Measurements from ENCODE around the gene BEND4. TPM values are rescaled to one million over a fixed set of nuclear protein-coding genes. Genes with fewer than 3 reads are reported as not detected.

The BEND4 gene
- total and polyA plus RNA-seq, 5 experiments from 2014 or later: 0.07 to 0.85 (median 0.31) TPM

DNA sequence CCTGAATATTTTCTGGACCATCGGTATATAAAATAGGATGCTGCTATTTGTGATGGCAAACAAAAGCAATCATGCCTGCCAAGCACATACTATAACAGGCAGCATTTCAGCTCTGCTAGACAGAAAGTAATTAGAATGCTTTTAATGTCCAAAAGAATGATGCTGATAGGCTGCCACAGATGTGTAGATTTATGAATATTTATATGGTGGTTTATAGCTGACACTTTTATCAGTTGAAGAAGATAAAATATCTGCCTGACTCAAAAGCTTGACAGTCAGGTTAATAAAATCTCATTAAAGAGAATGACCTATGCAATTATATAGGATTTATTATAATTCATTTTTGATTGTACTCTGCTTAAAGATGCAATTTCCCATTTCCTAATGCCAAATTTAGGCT, 4.0 kb downstream of the BEND4 start:
- Mint-ChIP-seq H3K4me3 (no peak overlapping the region), H3K27ac (no peak overlapping the region), H3K9me3 (peaks cover 0 to 4% (median 0%) of the 10 kb centered on the region in 9 donors), H3K36me3 (peaks cover 0 to 4% (median 2%) of the 10 kb centered on the region in 3 donors), H3K27me3 (peaks cover 29 to 49% (median 38%) of the 10 kb centered on the region in 5 donors), H3K4me1 (peaks cover 6 to 22% (median 18%) of the 10 kb centered on the region in 4 donors)
- POLR2A ChIA-PET: no interaction called here
- no peak for ATAC-seq
- no peak for DNase-seq

DNA sequence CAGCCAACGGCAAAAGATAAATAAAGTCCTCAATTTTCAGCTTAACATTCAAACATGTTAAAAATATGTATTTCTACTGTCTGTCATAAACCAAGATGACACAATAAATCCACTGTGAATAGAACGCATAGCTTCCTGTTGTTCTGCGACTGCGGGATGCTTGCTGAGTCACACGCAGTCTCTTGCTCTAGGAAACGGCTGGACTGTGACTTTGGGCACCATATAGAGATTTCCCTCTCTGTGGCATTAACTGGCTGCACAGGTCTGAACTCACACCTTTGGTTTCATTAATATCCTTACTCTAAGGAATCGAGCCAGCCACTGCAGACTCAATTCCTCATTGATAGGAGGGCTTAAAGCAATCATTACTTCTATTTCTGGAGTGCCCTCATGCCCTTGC, 8.4 kb downstream of the BEND4 start:
- ATAC-seq: no peak
- no peak for DNase-seq
- H3K4me3 Mint-ChIP-seq: no peak overlapping the region
- no peaks in the 10 kb centered on the region for H3K9me3 Mint-ChIP-seq
- no peaks in the 10 kb centered on the region for H3K4me1 Mint-ChIP-seq
- no peaks in the 10 kb centered on the region for H3K36me3 Mint-ChIP-seq
- H3K27me3 Mint-ChIP-seq: peaks cover 5 to 19% (median 9%) of the 10 kb centered on the region in 5 donors
- POLR2A ChIA-PET: no interaction called here
- no peak overlapping the region for H3K27ac Mint-ChIP-seq

DNA sequence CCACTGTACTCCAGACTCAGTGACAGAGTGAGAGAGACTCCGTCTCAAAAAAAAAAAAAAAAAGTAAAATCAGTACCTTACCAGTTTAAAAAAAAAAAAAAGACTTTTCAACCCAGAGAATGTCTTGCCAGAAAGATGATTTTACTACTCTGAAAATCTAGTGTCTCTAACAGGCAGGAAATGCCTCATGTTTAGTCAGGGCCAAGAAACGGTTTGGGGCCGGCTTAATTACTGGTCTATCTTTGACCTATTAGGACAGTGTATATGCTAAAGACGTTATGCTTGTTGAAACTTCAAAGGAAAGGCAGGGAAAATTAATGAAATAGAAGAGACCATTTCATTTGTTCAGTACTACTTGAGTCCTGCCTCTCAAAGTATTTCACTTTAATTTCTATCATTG, 9.9 kb downstream of the BEND4 start:
- Mint-ChIP-seq H3K9me3 (no peaks in the 10 kb centered on the region), H3K27ac (no peak overlapping the region), H3K4me3 (no peak overlapping the region), H3K27me3 (peaks cover 5 to 22% (median 7%) of the 10 kb centered on the region in 5 donors), H3K4me1 (no peaks in the 10 kb centered on the region), H3K36me3 (no peaks in the 10 kb centered on the region)
- POLR2A ChIA-PET: no interaction called here
- ATAC-seq (no peak), DNase-seq (no peak)

DNA sequence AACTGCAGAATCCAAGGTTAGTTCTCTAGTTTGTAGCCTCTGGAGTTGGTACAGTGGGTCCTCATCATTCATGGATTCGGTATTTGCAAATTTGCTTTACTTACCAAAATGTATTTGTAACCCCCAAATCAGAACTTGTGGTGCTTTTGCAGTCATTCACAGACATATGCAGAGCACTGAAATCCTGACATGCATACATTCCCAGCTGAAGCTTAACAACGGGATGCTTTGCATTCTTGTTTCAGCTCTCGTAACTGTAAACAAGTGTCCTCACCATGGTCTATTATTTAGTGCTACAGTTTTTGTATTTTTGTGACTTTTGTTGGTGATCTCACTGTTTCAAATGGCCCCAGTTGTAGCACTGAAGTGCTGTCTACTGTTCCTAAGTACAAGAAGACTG, 16.1 kb downstream of the BEND4 start:
- Mint-ChIP-seq H3K27ac (no peak overlapping the region), H3K27me3 (peaks cover 0 to 15% (median 3%) of the 10 kb centered on the region in 5 donors), H3K4me1 (no peaks in the 10 kb centered on the region), H3K36me3 (no peaks in the 10 kb centered on the region), H3K4me3 (no peak overlapping the region), H3K9me3 (no peaks in the 10 kb centered on the region)
- DNase-seq (no peak), ATAC-seq (no peak)
- POLR2A ChIA-PET: no interaction called here

DNA sequence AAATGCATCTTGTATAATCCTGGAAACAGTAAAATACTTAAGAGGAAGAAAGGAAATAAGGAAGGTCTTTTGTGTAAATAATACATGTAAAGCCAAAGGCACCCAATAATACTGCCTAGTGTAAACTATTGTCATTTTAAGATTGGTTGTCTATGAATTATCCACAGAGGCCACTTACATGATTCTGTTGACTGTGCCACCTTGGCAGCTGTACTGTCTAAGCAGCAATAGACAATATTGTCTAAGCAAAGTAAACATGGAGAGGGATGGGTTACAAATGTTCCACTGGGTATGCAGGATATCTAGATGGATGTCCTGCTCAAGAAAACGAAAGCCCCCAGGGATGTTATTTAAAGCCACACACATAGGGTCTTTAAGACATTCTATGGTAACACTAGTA, 19.4 kb downstream of the BEND4 start:
- POLR2A ChIA-PET: no interaction called here
- Mint-ChIP-seq H3K9me3 (peaks cover 0 to 2% (median 0%) of the 10 kb centered on the region in 9 donors), H3K27me3 (peaks cover 0 to 18% (median 3%) of the 10 kb centered on the region in 5 donors), H3K36me3 (no peaks in the 10 kb centered on the region), H3K27ac (no peak overlapping the region), H3K4me3 (no peak overlapping the region), H3K4me1 (no peaks in the 10 kb centered on the region)
- no peak for DNase-seq
- ATAC-seq: no peak

DNA sequence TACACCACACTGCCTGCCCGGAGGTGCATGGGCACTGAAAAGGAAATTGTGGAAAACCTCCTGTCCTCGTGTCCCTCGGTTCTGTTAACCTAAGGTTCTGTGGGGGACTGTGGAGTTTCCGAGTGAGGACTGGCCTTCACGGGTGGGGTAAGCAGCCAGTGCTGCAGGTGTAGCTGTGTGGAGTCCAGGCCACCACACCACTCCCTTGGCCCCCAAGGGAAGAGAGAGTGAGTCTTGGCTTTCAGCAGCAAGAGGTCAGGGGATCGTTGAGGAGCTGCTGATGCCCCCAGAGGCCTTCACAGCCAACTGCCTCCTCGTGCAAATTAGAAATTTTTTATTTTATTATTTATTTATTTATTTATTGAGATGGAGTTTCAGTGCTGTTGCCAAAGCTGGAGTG, 20.4 kb downstream of the BEND4 start:
- no peak for ATAC-seq
- Mint-ChIP-seq H3K9me3 (peaks cover 0 to 2% (median 0%) of the 10 kb centered on the region in 9 donors), H3K36me3 (no peaks in the 10 kb centered on the region), H3K4me1 (no peaks in the 10 kb centered on the region), H3K27ac (no peak overlapping the region), H3K4me3 (no peak overlapping the region), H3K27me3 (peaks cover 0 to 13% (median 6%) of the 10 kb centered on the region in 5 donors)
- no peak for DNase-seq
- POLR2A ChIA-PET: no interaction called here

DNA sequence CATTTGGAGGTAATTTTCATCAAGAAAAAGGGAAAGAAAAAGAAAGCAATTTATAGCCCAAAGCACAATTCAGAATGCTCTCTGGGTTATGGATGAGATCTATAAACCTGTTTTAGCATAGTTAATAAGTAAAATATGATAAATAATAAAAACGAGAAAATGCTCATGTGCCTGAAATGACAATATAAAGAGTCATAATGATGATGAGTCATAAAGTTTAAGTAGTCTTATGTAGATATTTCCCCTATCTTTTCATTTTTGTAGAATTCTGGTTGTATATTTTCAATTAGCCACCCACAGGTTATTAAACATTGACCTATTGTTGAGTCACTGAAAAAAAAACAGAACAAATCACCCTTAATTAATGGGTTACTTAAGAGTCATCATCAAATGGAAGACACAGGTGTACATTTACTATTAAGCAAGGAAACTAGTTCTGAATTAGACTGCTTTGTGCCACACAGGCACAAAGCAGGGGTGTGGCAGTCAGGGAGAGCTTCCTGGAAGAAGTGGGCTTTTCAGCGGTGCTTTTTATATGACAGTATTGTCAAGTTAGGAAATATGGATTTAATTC, 29.3 kb downstream of the BEND4 start:
- Mint-ChIP-seq H3K27ac (no peak overlapping the region), H3K4me3 (no peak overlapping the region), H3K4me1 (peaks cover 0 to 2% (median 0%) of the 10 kb centered on the region in 4 donors), H3K27me3 (peaks cover 0 to 13% (median 3%) of the 10 kb centered on the region in 5 donors), H3K9me3 (peaks cover 0 to 2% (median 0%) of the 10 kb centered on the region in 9 donors), H3K36me3 (no peaks in the 10 kb centered on the region)
- ATAC-seq (no peak), DNase-seq (no peak)
- POLR2A ChIA-PET: no interaction called here

DNA sequence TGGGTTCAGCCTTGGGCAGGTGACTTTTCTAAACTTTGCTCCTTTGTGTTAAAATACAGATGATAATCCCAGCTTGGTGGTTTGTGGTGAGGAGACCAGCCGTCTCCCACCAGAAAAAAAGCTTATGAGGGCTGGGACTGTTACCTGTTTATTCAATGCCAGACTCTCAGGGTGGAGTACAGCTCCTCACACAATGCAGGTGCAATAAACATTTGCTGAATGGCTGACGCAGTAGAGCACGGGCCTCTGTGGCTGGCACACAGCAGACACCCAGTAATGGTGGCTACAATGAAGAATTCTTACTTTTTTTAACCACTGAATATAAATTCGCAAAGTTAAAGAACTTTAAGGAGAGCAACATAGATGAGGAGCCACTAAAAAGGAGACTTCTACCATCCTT, 30.2 kb downstream of the BEND4 start:
- Mint-ChIP-seq H3K4me1 (peaks cover 0 to 2% (median 0%) of the 10 kb centered on the region in 4 donors), H3K36me3 (no peaks in the 10 kb centered on the region), H3K27ac (no peak overlapping the region), H3K27me3 (peaks cover 0 to 17% (median 5%) of the 10 kb centered on the region in 5 donors), H3K9me3 (peaks cover 0 to 2% (median 0%) of the 10 kb centered on the region in 9 donors), H3K4me3 (no peak overlapping the region)
- DNase-seq (no peak), ATAC-seq (no peak)
- POLR2A ChIA-PET: no interaction called here

DNA sequence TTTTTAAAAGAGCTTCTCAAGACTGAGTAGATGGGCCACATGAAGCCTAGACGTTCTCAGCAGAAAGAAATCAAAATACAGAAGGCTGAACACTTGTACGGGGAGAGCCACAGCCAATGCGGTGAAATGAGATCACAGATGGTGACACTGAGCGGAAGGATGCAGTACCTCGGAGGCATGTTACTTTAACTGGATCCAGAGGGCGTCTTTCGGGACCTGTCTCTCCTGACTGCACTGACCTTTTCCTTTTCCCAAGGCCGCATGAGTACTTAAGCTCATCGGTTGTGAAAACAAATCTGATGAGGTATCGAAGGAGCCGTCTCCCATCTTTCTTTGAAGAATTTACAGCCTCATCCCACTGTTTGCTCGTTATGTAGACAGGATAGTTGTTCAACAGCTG, 32.6 kb downstream of the BEND4 start:
- DNase-seq (no peak), ATAC-seq (no peak)
- H3K27me3 Mint-ChIP-seq: peaks cover 3 to 21% (median 5%) of the 10 kb centered on the region in 5 donors
- peaks cover 0 to 2% (median under 1%) of the 10 kb centered on the region in 4 donors for H3K4me1 Mint-ChIP-seq
- H3K27ac Mint-ChIP-seq: no peak overlapping the region
- no peaks in the 10 kb centered on the region for H3K36me3 Mint-ChIP-seq
- POLR2A ChIA-PET: no interaction called here
- no peaks in the 10 kb centered on the region for H3K9me3 Mint-ChIP-seq
- H3K4me3 Mint-ChIP-seq: no peak overlapping the region

DNA sequence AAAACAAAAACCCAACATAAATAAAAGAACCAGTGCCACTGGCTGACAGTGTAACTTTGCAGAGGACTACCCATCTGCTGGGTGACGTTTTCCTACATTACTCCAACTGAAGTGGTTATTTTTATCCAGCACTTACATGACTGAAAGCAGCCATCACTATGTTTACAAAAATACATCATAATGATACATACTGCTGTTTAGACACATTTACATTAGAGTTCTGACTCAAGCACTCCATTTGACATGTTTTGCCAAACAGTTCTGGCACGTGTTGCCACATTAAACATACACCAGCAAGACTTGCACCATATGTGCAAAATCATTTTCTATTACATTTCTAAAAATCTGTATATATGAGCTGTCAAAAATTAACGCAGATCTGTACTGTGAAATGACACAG, 39.6 kb downstream of the BEND4 start:
- POLR2A ChIA-PET: no interaction called here
- Mint-ChIP-seq H3K27ac (no peak overlapping the region), H3K36me3 (peaks cover 0 to 6% (median 0%) of the 10 kb centered on the region in 3 donors), H3K4me1 (peaks cover 0 to 1% (median 0%) of the 10 kb centered on the region in 4 donors), H3K4me3 (no peak overlapping the region), H3K9me3 (peaks cover 0 to 10% (median 0%) of the 10 kb centered on the region in 9 donors), H3K27me3 (peaks cover 5 to 37% (median 10%) of the 10 kb centered on the region in 5 donors)
- no peak for DNase-seq
- ATAC-seq: no peak

DNA sequence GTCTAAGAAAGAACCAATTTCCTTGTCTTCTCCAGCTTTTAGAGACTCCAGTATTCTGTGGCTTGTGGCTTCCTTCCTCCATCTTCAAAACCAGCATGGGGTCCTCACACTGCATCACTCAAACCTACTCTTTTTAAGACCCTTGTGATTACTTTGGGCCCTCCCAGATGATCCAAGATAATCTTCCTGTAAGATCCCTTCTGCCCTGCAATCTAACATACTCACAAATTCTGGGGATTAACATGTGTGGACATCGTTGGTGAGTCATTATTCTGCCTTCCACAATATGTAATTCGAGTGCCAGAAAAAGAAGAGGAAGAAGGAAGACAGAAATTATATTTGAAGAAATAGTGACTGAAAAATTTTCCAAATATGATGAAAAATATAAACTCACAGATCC, 47.9 kb downstream of the BEND4 start:
- DNase-seq (no peak), ATAC-seq (no peak)
- peaks cover 0 to 19% (median 3%) of the 10 kb centered on the region in 9 donors for H3K9me3 Mint-ChIP-seq
- H3K36me3 Mint-ChIP-seq: peaks cover 0 to 12% (median 0%) of the 10 kb centered on the region in 3 donors
- H3K27ac Mint-ChIP-seq: no peak overlapping the region
- POLR2A ChIA-PET: no interaction called here
- H3K4me1 Mint-ChIP-seq: no peaks in the 10 kb centered on the region
- H3K27me3 Mint-ChIP-seq: peaks cover 0 to 12% (median 8%) of the 10 kb centered on the region in 5 donors
- H3K4me3 Mint-ChIP-seq: no peak overlapping the region

DNA sequence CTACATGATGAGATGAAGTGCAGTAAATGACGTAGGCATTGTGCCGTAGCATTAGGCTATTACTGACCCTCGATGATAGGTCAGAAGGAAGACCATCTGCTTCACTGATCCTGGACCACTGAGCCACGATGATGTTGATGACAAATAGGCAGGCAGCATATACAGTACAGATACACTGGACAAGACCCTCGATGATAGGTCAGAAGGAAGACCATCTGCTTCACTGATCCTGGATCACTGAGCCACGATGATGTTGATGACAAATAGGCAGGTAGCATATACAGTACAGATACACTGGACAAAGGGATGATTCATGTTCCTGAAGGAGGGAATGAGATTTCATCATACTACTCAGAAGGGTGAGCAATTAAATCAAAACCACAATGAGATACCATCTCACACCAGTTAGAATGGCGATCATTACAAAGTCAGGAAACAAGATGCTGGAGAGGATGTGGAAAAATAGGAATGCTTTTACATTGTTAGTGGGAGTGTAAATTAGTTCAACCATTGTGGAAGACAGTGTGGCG, 50.9 kb downstream of the BEND4 start:
- POLR2A ChIA-PET: no interaction called here
- DNase-seq (no peak), ATAC-seq (no peak)
- no peaks in the 10 kb centered on the region for H3K4me1 Mint-ChIP-seq
- H3K4me3 Mint-ChIP-seq: no peak overlapping the region
- H3K27ac Mint-ChIP-seq: no peak overlapping the region
- peaks cover 0 to 9% (median 3%) of the 10 kb centered on the region in 9 donors for H3K9me3 Mint-ChIP-seq
- H3K27me3 Mint-ChIP-seq: peaks cover 0 to 4% (median 3%) of the 10 kb centered on the region in 5 donors
- peaks cover 0 to 5% (median 2%) of the 10 kb centered on the region in 3 donors for H3K36me3 Mint-ChIP-seq

DNA sequence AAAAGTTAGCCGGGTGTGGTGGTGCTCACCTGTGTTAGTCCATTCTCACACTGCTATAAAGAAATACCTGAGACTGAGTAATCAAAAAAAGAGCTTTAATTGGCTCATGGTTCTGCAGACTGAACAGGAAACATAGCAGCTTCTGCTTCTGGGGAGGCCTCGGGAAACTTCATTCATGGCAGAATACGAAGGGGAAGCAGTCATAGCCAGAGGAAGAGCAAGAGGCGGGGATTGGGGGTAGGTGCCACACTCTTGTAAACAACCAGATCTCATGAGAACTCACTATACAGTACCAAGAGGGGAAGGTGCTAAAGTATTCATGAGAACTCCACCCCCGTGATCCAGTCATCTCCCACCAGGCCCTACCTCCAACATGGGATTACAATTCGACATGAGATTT, 64.1 kb downstream of the BEND4 start:
- POLR2A ChIA-PET: no interaction called here
- ATAC-seq (no peak), DNase-seq (no peak)
- Mint-ChIP-seq H3K9me3 (no peaks in the 10 kb centered on the region), H3K27me3 (no peaks in the 10 kb centered on the region), H3K4me1 (no peaks in the 10 kb centered on the region), H3K36me3 (peaks cover 0 to 43% (median 30%) of the 10 kb centered on the region in 3 donors), H3K4me3 (no peak overlapping the region), H3K27ac (peak overlapping the region in 6 of 10 donors; percentile 15 to 72 (median 37))

DNA sequence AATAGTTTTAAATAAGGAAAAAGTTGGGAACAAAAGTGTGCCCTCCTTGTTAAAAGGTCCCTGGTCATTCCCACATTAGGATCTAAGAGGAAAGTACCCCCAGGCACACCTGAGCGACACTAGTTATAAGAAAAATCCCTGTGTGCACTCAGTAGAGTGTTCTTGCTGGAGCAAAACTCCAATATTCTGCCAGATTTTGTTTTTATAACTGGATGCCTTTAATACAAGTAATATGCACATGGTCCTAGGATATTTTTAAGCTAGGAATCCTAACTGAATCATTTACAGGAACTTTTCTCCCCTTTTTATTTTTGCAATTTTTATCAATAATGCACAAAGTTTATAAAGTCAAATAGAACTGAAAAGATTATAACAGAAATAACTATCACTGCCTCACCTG, 68.6 kb downstream of the BEND4 start:
- DNase-seq (no peak), ATAC-seq (no peak)
- Mint-ChIP-seq H3K4me3 (no peak overlapping the region), H3K36me3 (peaks cover 6 to 72% (median 48%) of the 10 kb centered on the region in 3 donors), H3K27me3 (no peaks in the 10 kb centered on the region), H3K27ac (no peak overlapping the region), H3K4me1 (no peaks in the 10 kb centered on the region), H3K9me3 (no peaks in the 10 kb centered on the region)
- POLR2A ChIA-PET: no interaction called here

Measured in naive thymus-derived CD8-positive, alpha-beta T cell (primary cell).